ENCODE data around the gene OR2A2. TPM values are rescaled to one million over a fixed set of nuclear protein-coding genes. Genes with fewer than 3 reads are reported as not detected.

The OR2A2 gene
- total RNA-seq, 1 donor from 2014 or later = not detected

DNA sequence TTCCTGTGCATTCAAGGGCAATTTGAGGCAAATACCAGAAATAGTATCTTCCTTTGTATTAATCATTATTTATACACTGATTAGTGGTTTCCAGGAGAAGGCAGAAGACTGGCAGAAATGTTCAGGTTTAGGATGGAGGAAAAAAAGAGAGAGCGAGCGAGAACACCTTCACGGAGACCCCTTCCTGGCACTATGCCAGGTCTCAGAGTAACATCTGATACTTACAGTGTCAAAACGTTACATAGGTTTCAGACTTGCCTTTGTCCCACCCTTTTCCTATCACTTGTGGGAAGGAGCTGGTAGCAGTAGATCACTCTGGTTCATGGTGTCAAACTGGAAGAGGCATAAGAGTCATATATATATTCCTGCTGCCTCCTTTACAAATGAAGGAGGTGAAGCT, 22.7 kb upstream of the OR2A2 start:
- no peaks in the 10 kb centered on the region for H3K36me3 ChIP-seq (ENCODE audit: control insufficient read depth, insufficient read depth, low read length)
- no peak for FAIRE-seq
- DNase-seq (ENCODE audit: low read depth) = no peak
- no peak overlapping the region for H3K4me3 ChIP-seq (ENCODE audit: low read depth, low read length)
- TF ChIP-seq, protein P1, sequence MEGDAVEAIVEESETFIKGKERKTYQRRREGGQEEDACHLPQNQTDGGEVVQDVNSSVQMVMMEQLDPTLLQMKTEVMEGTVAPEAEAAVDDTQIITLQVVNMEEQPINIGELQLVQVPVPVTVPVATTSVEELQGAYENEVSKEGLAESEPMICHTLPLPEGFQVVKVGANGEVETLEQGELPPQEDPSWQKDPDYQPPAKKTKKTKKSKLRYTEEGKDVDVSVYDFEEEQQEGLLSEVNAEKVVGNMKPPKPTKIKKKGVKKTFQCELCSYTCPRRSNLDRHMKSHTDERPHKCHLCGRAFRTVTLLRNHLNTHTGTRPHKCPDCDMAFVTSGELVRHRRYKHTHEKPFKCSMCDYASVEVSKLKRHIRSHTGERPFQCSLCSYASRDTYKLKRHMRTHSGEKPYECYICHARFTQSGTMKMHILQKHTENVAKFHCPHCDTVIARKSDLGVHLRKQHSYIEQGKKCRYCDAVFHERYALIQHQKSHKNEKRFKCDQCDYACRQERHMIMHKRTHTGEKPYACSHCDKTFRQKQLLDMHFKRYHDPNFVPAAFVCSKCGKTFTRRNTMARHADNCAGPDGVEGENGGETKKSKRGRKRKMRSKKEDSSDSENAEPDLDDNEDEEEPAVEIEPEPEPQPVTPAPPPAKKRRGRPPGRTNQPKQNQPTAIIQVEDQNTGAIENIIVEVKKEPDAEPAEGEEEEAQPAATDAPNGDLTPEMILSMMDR (IDR thresholded peaks at IDR 0.05; ENCODE audit: insufficient read depth, low read length, severe bottlenecking) = no peak
- no peaks in the 10 kb centered on the region for H3K27me3 ChIP-seq (ENCODE audit: control insufficient read depth, insufficient read depth, low read length)

DNA sequence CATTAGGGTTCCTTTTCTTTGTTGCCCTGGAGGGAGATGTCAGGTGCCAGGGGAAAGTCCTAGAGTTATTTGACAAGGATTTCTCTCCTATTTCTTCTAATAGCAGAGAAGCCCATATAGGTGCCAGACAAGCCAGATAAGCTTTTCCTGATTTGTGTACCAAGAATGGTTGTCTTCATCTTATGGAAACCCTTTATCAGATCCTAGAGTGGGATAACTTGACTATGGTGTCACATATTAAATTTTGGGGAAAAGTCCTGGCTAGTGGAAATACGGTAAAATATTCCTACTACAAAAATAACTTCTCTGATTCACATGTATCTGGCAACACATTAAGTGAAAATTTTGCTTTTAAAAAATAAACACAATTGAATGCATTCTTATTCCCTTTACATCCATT, 22.2 kb upstream of the OR2A2 start:
- TF ChIP-seq, protein P1 (IDR thresholded peaks at IDR 0.05; ENCODE audit: insufficient read depth, low read length, severe bottlenecking) = no peak
- H3K4me3 ChIP-seq (ENCODE audit: low read depth, low read length) = no peak overlapping the region
- DNase-seq (ENCODE audit: low read depth) = no peak
- no peak for FAIRE-seq
- H3K36me3 ChIP-seq (ENCODE audit: control insufficient read depth, insufficient read depth, low read length) = no peaks in the 10 kb centered on the region
- H3K27me3 ChIP-seq (ENCODE audit: control insufficient read depth, insufficient read depth, low read length) = no peaks in the 10 kb centered on the region

DNA sequence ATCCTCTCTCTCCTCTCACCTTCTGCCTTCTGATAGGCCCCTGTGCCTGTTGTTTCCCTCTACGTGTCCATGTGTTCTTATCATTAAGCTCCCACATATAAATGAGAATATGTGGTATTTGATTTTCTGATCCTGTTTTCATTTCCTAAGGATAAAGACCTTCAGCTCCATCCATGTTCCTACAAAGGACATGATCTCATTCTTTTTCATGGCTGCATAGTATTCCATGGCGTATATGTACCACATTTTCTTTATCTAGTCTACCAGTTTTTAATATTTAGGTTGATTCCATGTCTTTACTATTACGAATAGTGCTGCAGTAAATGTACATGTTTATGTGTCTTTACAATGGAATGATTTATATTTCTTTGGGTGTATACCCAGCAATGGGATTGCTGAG, 18.7 kb upstream of the OR2A2 start:
- Histone ChIP-seq H3K27me3 (ENCODE audit: control insufficient read depth, insufficient read depth, low read length) (no peaks in the 10 kb centered on the region), H3K36me3 (ENCODE audit: control insufficient read depth, insufficient read depth, low read length) (no peaks in the 10 kb centered on the region), H3K4me3 (ENCODE audit: low read depth, low read length) (no peak overlapping the region)
- TF ChIP-seq, protein P1 (IDR thresholded peaks at IDR 0.05; ENCODE audit: insufficient read depth, low read length, severe bottlenecking) = no peak
- DNase-seq (ENCODE audit: low read depth) (no peak), FAIRE-seq (no peak)

DNA sequence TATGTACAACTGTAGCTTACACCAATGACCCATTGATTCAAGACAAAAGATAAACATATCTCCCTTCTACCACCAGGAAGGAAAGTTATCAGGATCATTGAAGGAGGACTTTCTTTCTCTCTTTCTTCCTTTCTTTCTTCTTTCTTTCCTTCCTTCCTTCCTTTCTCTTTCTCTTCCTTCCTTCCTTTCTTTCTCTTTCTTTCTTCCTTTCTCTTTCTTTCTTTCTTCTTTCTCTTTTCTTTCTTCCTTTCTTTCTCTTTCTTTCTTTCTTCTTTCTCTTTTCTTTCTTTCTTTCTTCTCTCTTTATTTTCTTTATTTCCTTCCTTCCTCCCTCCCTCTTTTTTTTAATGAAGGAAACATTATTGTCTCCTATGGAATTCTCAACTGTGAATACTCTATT, 10.6 kb upstream of the OR2A2 start:
- no peak overlapping the region for H3K4me3 ChIP-seq (ENCODE audit: low read depth, low read length)
- H3K27me3 ChIP-seq (ENCODE audit: control insufficient read depth, insufficient read depth, low read length) = no peaks in the 10 kb centered on the region
- FAIRE-seq = no peak
- no peak for DNase-seq (ENCODE audit: low read depth)
- H3K36me3 ChIP-seq (ENCODE audit: control insufficient read depth, insufficient read depth, low read length) = no peaks in the 10 kb centered on the region
- TF ChIP-seq, protein P1 (IDR thresholded peaks at IDR 0.05; ENCODE audit: insufficient read depth, low read length, severe bottlenecking) = no peak

DNA sequence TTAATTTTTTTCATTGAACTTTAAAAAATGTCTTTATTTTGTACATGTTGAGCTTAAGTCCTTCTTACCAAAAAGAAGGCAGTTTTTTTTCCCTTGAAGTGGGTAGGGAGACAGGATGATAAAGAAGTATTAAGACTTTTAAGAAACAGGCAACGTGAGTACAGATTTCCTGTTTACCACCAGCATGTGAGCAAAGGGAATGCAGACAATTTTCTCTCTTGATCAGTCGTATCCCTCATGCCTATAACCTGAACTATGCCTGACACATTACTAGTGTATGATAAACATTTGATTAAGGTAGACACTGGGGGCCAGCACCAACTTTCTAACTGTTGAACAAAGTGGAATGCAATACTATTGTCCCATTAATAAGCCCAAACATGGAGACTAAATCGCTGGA, 8.8 kb upstream of the OR2A2 start:
- no peaks in the 10 kb centered on the region for H3K27me3 ChIP-seq (ENCODE audit: control insufficient read depth, insufficient read depth, low read length)
- no peak for FAIRE-seq
- no peaks in the 10 kb centered on the region for H3K36me3 ChIP-seq (ENCODE audit: control insufficient read depth, insufficient read depth, low read length)
- TF ChIP-seq, protein P1 (IDR thresholded peaks at IDR 0.05; ENCODE audit: insufficient read depth, low read length, severe bottlenecking) = no peak
- no peak for DNase-seq (ENCODE audit: low read depth)
- H3K4me3 ChIP-seq (ENCODE audit: low read depth, low read length) = no peak overlapping the region

DNA sequence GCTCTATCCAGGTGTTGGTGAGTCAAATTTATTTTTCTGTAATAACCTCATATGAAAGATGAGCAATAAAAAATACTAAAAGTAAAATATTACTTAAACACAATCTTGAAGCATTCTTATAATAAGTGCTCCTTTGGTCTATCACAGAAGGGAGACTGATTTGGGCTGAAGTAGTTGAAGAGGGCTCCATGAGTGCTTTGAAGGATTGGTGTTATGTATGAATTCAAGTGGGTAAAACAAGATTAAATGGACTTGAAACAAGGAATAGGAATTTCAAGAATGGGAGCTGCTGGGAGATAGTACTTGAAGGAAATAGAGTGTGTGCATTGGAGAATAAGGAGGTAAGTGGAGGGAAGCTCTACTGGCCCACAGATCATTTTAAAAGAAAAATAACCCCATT, 7.3 kb upstream of the OR2A2 start:
- DNase-seq (ENCODE audit: low read depth) (no peak), FAIRE-seq (no peak)
- TF ChIP-seq, protein P1 (IDR thresholded peaks at IDR 0.05; ENCODE audit: insufficient read depth, low read length, severe bottlenecking) = no peak
- Histone ChIP-seq H3K27me3 (ENCODE audit: control insufficient read depth, insufficient read depth, low read length) (no peaks in the 10 kb centered on the region), H3K4me3 (ENCODE audit: low read depth, low read length) (no peak overlapping the region), H3K36me3 (ENCODE audit: control insufficient read depth, insufficient read depth, low read length) (no peaks in the 10 kb centered on the region)
